OCI-M1 (cell line): ENCODE results near the gene FYN.
A peak's percentile ranks its signal among the peaks of the same experiment; 100 is the strongest.

Source experiments
- DNase-seq: peaks from one replicate; lab custom pipeline; 2025; lab: John Stamatoyannopoulos, UW

The FYN gene

GRCh38 chr6:111806561-111807497, 66.4 kb downstream of the FYN start:
- no peak for DNase-seq

- peak; percentile 55 for DNase-seq
These were observed 67.1 kb downstream of the FYN start for GRCh38 chr6:111806165-111806547.

- DNase-seq: peak; percentile 80
These were observed 67.6 kb downstream of the FYN start for GRCh38 chr6:111805511-111806164.

GRCh38 chr6:111804627-111805235, 68.5 kb downstream of the FYN start:
- peak; percentile 96 for DNase-seq

- no peak for DNase-seq
These were observed 69.4 kb downstream of the FYN start for GRCh38 chr6:111803804-111804203.

GRCh38 chr6:111803371-111803770, 69.9 kb downstream of the FYN start:
- peak; percentile 67 for DNase-seq

GRCh38 chr6:111802720-111803330, 70.4 kb downstream of the FYN start:
- DNase-seq: no peak

- DNase-seq: peak; percentile 69
These were observed 71.2 kb downstream of the FYN start for GRCh38 chr6:111802015-111802414.

- DNase-seq: no peak
These were observed 72.4 kb downstream of the FYN start for GRCh38 chr6:111800821-111801220.

- DNase-seq: no peak
These were observed 72.9 kb downstream of the FYN start for GRCh38 chr6:111800259-111800765.

- no peak for DNase-seq
These were observed 73.5 kb downstream of the FYN start for GRCh38 chr6:111799576-111800258.

GRCh38 chr6:111798281-111798725, 74.9 kb downstream of the FYN start:
- no peak for DNase-seq

- no peak for DNase-seq
These were observed 76.8 kb downstream of the FYN start for GRCh38 chr6:111796310-111796918.

GRCh38 chr6:111795558-111795957, 77.7 kb downstream of the FYN start:
- no peak for DNase-seq

GRCh38 chr6:111794727-111795452, 78.4 kb downstream of the FYN start:
- peak; percentile 33 for DNase-seq

- no peak for DNase-seq
These were observed 79.0 kb downstream of the FYN start for GRCh38 chr6:111794300-111794699.

- no peak for DNase-seq
These were observed 79.5 kb downstream of the FYN start for GRCh38 chr6:111793711-111794111.

GRCh38 chr6:111792914-111793700, 80.1 kb downstream of the FYN start:
- DNase-seq: no peak

- DNase-seq: peak; percentile 35
These were observed 81.0 kb downstream of the FYN start for GRCh38 chr6:111792241-111792640.

GRCh38 chr6:111791415-111791814, 81.8 kb downstream of the FYN start:
- no peak for DNase-seq
